GM10266 (cell line): ENCODE results near the gene SIGMAR1.
A peak's percentile ranks its signal among the peaks of the same experiment; 100 is the strongest.

Experiments used
- DNase-seq: peaks from one replicate; pipeline ENCODE4 v3.0.0; 2012; ENCODE audit errors: extremely low spot score
- TF ChIP-seq, protein P1 (sequence below): IDR thresholded peaks from 2 replicates; pipeline ENCODE4 v1.5.1; 2012; ENCODE audit warnings: mild to moderate bottlenecking, low read depth; ENCODE audit not compliant: control insufficient read depth, insufficient read depth; ENCODE audit errors: missing control alignments

The SIGMAR1 gene

GRCh38 chr9:34630402-34631154, 7.0 kb downstream of the SIGMAR1 start:
- DNase-seq = no peak
- TF ChIP-seq, protein P1, sequence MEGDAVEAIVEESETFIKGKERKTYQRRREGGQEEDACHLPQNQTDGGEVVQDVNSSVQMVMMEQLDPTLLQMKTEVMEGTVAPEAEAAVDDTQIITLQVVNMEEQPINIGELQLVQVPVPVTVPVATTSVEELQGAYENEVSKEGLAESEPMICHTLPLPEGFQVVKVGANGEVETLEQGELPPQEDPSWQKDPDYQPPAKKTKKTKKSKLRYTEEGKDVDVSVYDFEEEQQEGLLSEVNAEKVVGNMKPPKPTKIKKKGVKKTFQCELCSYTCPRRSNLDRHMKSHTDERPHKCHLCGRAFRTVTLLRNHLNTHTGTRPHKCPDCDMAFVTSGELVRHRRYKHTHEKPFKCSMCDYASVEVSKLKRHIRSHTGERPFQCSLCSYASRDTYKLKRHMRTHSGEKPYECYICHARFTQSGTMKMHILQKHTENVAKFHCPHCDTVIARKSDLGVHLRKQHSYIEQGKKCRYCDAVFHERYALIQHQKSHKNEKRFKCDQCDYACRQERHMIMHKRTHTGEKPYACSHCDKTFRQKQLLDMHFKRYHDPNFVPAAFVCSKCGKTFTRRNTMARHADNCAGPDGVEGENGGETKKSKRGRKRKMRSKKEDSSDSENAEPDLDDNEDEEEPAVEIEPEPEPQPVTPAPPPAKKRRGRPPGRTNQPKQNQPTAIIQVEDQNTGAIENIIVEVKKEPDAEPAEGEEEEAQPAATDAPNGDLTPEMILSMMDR = no peak

DNA sequence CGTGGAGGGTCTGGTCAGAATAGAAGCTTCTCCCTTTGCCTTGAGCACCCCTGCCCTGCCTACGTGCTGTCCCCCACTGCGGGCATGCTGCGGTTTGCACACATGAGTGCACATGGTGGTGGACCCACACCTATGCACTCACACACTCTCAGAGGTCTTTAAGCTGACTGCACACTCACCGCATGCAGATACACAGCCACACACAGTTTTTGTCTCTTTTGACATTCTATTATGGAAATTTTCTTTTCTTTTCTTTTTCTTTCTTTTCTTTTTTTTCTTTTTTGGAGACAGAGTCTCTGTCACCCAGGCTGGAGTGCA, 8.1 kb downstream of the SIGMAR1 start:
- TF ChIP-seq, protein P1 = no peak
- no peak for DNase-seq

DNA sequence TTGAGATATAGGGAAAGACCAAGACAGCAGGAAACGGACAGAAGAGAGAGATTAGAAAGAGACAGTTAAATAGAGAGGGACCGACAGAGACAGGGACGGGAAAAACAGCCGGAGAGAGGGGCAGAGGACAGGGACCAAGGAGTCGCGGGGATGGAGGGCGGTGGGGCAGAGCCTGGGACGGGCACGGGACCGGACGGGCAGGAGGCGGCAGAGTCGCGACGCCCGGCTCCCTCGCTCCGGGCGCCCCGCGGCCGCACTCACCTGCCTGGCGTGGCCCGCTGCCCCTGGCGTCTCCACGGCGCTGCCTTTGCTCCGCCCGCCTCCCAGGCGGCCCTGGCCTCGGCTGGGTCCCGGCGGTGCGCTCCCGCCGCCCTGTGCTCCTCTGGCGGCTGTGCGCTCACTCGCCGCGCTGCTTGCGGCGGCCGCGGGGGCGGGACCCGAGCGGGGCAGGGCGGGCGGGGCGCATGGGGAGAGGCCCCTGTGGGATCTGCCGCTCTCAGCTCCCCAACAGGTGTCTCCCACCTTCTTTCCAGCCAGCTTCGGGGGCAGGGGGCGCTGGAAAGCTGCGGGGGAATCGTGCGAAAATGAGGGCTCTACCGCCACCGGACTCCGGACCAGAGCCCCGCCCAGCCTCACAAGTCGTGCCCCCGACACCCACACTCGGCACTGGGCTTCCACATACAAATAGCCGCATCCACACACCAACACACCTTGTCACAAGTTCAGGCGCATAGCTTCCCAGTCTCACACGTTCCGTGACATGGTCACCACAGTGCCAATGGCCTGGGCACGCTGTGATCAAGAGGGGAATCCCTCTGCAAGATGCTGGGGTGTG, 8.7 kb downstream of the SIGMAR1 start, which contains the start of gene ARID3C:
Gene ARID3C, minus strand, starts transcription at position 411 of the 835 bp plus-strand sequence. CDS start 1,052 bp downstream, outside the sequence.
- TF ChIP-seq, protein P1 = no peak
- peak; percentile 64 for DNase-seq

DNA sequence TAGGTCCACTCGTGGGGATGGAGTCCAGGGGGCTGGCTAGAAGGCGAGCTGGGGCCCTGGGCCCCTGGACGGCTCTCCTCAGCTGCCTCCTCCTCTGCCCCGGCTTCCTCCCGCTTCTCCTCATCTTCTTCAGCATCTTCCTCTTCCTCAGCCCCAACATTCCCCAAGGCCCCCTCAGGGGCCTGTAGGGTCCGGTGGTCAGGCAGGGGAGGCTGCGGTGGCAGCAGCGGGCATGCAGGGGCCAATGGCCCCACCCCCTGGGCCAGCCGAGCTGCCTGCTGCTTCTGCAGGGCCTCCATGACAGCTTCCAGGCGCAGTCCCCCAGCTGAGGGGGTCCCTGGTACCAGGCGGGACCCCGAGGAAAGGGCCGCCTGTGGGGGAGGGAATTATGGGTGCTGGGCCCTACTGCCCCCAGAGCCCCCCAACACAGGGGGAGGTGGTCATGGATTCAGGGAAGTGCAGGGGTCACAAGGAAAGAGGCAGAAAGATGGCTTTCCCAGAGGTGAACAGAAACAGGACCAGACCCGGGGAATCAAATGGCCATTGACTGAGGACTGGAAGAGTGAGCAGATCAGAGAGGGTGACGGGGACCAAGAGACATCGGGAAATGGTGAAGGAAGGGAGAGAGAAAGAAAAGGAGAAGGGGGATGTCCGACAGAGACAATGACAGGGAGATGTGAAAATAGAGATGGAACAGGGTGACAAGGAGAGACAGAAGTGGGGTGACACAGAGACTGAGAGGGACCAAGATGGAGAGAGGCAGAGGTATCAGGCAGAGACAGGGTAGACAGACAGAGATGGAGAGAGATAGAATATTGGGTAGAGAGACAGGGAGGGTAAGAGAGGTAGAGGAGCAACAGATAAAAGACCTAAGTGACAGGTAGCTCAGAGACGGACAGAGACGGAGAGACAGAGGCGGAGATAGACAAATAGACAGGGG, 9.6 kb downstream of the SIGMAR1 start:
- no peak for DNase-seq
- TF ChIP-seq, protein P1 = no peak

GRCh38 chr9:34625186-34625486, 12.5 kb downstream of the SIGMAR1 start:
- TF ChIP-seq, protein P1 = no peak
- no peak for DNase-seq

DNA sequence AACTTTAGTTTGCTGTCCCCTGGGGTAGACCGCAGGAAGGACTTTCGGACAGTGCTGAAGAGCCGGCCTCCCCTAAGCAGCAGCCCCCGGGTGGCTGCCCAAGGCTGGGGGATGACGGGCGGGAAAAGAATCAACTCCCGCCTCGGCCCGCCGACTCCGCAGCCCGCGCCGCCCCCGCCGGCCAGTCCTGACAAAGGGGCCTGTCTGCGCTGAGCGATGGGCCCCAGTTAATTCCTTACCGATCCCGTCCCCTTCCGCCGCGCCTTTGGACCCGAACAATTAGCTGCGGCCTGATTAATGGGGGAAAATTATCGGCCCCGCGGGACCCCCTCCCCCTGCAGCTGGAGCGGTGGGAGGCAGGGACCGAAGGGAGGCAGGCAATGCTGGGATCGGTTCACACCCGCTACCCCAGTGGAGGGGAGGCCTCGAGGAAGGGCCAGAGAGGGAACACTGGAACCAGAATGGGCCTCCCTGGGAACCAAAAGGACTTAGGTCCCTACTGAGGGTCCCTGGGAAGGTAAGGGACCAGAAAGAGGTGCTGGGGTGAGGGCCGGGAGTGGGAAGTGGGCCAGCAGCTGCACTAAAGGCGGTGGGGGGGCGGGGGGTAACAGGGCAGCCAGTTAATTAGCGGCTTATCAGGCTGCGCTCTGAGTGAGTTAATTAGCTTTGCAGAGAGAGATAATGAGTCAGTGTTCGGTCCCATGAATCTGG, 13.0 kb downstream of the SIGMAR1 start:
- TF ChIP-seq, protein P1 = no peak
- no peak for DNase-seq
